ENCODE measurements around the gene SLC11A2. TPM values are rescaled to one million over a fixed set of nuclear protein-coding genes. Genes with fewer than 3 reads are reported as not detected.
A peak's percentile ranks its signal among the peaks of the same experiment; 100 is the strongest.

Gene SLC11A2
- total and polyA plus RNA-seq, 9 of the 15 experiments (the other 6 are each of a cell fraction or from before 2014, with no cell fraction given) = 21.1 to 54.0 (median 32.9) TPM

DNA sequence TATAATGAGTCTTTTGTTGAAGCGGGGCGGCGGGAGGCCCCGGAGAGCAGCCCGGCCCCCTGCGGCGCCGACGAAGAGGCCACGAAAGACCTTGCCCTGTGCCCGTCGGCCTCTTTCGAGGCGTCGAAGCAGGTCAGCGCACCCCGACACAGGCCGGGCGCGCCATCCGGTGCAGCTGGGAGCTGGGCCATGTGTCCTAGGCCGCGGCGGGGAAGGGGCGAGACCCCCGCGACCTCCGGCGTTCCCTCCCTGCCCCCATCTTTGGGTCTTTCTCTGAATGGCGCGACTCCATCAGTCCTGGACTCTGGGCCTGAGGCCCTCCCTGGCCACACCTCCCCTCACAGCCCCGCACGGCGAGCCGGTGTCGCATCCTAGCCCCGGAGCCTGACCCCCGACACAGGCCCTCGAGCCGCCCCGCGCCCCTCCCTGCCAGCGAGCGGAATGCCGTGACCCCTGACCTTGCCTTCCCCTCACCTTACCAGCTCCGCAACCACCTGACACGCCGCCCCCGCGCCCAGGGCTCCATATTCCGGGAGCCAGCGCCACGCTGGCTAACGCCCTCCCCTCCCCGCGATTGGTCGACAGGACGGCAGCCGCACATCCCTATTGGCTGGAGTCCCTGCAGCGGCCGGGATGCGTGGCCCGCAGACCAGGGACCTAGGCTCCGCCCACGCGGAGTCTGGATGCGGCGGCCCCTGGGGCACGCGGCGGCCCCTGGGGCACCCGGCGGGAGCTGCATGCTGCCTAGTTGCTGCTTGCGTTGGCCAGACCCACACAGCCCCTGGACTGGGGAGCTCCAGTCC is at the start of gene SLC11A2 (continued):
- TF ChIP-seq, protein P1, sequence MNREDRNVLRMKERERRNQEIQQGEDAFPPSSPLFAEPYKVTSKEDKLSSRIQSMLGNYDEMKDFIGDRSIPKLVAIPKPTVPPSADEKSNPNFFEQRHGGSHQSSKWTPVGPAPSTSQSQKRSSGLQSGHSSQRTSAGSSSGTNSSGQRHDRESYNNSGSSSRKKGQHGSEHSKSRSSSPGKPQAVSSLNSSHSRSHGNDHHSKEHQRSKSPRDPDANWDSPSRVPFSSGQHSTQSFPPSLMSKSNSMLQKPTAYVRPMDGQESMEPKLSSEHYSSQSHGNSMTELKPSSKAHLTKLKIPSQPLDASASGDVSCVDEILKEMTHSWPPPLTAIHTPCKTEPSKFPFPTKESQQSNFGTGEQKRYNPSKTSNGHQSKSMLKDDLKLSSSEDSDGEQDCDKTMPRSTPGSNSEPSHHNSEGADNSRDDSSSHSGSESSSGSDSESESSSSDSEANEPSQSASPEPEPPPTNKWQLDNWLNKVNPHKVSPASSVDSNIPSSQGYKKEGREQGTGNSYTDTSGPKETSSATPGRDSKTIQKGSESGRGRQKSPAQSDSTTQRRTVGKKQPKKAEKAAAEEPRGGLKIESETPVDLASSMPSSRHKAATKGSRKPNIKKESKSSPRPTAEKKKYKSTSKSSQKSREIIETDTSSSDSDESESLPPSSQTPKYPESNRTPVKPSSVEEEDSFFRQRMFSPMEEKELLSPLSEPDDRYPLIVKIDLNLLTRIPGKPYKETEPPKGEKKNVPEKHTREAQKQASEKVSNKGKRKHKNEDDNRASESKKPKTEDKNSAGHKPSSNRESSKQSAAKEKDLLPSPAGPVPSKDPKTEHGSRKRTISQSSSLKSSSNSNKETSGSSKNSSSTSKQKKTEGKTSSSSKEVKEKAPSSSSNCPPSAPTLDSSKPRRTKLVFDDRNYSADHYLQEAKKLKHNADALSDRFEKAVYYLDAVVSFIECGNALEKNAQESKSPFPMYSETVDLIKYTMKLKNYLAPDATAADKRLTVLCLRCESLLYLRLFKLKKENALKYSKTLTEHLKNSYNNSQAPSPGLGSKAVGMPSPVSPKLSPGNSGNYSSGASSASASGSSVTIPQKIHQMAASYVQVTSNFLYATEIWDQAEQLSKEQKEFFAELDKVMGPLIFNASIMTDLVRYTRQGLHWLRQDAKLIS (CRISPR knock-in tag; IDR thresholded peaks at IDR 0.05) = peak; percentile 78
- no peak for TF ChIP-seq RHOXF2B (CRISPR knock-in tag; conservative IDR thresholded peaks at IDR 0.05)
- TF ChIP-seq, protein P2, sequence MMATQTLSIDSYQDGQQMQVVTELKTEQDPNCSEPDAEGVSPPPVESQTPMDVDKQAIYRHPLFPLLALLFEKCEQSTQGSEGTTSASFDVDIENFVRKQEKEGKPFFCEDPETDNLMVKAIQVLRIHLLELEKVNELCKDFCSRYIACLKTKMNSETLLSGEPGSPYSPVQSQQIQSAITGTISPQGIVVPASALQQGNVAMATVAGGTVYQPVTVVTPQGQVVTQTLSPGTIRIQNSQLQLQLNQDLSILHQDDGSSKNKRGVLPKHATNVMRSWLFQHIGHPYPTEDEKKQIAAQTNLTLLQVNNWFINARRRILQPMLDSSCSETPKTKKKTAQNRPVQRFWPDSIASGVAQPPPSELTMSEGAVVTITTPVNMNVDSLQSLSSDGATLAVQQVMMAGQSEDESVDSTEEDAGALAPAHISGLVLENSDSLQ (IDR thresholded peaks at IDR 0.05) = 0 out of 2 replicates have a peak, but pooled peaks have one; percentile 7
- peak; percentile 34 for TF ChIP-seq PRPF4 (IDR thresholded peaks at IDR 0.05; ENCODE audit: insufficient read depth, low read depth, low read length, poor library complexity, severe bottlenecking)
- no peak for TF ChIP-seq ETS2 (tag; IDR thresholded peaks at IDR 0.05; ENCODE audit: borderline replicate concordance, poor library complexity, severe bottlenecking)
- peak in 1 of 2 experiments; percentile 44; a peak in 1 of 4 replicates for TF ChIP-seq KDM4B (IDR thresholded peaks at IDR 0.05; ENCODE audit: borderline replicate concordance in 2 of 2, low read depth in 1 of 2)
- TF ChIP-seq, protein P3, sequence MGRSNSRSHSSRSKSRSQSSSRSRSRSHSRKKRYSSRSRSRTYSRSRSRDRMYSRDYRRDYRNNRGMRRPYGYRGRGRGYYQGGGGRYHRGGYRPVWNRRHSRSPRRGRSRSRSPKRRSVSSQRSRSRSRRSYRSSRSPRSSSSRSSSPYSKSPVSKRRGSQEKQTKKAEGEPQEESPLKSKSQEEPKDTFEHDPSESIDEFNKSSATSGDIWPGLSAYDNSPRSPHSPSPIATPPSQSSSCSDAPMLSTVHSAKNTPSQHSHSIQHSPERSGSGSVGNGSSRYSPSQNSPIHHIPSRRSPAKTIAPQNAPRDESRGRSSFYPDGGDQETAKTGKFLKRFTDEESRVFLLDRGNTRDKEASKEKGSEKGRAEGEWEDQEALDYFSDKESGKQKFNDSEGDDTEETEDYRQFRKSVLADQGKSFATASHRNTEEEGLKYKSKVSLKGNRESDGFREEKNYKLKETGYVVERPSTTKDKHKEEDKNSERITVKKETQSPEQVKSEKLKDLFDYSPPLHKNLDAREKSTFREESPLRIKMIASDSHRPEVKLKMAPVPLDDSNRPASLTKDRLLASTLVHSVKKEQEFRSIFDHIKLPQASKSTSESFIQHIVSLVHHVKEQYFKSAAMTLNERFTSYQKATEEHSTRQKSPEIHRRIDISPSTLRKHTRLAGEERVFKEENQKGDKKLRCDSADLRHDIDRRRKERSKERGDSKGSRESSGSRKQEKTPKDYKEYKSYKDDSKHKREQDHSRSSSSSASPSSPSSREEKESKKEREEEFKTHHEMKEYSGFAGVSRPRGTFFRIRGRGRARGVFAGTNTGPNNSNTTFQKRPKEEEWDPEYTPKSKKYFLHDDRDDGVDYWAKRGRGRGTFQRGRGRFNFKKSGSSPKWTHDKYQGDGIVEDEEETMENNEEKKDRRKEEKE (IDR thresholded peaks at IDR 0.05; ENCODE audit: borderline replicate concordance in 1 of 2, control insufficient read depth in 1 of 2, low read depth in 2 of 2, low read length in 1 of 2) = no peak
- TF ChIP-seq KLF1 (tag; IDR thresholded peaks at IDR 0.05) = no peak
- TF ChIP-seq, protein P4, sequence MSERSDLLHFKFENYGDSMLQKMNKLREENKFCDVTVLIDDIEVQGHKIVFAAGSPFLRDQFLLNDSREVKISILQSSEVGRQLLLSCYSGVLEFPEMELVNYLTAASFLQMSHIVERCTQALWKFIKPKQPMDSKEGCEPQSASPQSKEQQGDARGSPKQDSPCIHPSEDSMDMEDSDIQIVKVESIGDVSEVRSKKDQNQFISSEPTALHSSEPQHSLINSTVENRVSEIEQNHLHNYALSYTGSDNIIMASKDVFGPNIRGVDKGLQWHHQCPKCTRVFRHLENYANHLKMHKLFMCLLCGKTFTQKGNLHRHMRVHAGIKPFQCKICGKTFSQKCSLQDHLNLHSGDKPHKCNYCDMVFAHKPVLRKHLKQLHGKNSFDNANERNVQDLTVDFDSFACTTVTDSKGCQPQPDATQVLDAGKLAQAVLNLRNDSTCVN (CRISPR knock-in tag; IDR thresholded peaks at IDR 0.05) = no peak
- TF ChIP-seq ARID1B (IDR thresholded peaks at IDR 0.05) = peak; percentile 39; the same call in 1 of the 2 replicates
- no peak; the same call in none of the 2 replicates for TF ChIP-seq TCF3 (CRISPR knock-in tag; IDR thresholded peaks at IDR 0.05)
- TF ChIP-seq, protein P5, sequence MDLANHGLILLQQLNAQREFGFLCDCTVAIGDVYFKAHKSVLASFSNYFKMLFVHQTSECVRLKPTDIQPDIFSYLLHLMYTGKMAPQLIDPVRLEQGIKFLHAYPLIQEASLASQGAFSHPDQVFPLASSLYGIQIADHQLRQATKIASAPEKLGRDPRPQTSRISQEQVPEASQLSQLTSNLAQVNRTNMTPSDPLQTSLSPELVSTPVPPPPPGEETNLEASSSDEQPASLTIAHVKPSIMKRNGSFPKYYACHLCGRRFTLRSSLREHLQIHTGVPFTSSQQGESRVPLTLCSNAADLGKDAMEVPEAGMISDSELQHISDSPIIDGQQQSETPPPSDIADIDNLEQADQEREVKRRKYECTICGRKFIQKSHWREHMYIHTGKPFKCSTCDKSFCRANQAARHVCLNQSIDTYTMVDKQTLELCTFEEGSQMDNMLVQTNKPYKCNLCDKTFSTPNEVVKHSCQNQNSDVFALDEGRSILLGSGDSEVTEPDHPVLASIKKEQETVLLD (IDR thresholded peaks at IDR 0.05) = no peak
- TF ChIP-seq ZC3H8 (IDR thresholded peaks at IDR 0.05) = no peak
